IPS-18a (cell line): ENCODE data around the gene ANTXR2.

Source experiments
- H3K27ac ChIP-seq: one replicate; pipeline ENCODE4 v1.5.1; 2013; ENCODE audit warnings: low read length
- H3K27me3 ChIP-seq: one replicate; pipeline ENCODE4 v1.6.1; 2013; ENCODE audit warnings: mild to moderate bottlenecking, low read length; ENCODE audit not compliant: control insufficient read depth, insufficient read depth
- H3K36me3 ChIP-seq: one replicate; pipeline ENCODE4 v1.6.1; 2013; ENCODE audit warnings: low read depth, low read length; ENCODE audit not compliant: control insufficient read depth
- H3K4me1 ChIP-seq: one replicate; pipeline ENCODE4 v1.6.1; 2013; ENCODE audit warnings: low read depth, low read length; ENCODE audit not compliant: control insufficient read depth
- H3K4me3 ChIP-seq: one replicate; pipeline ENCODE4 v1.5.1; 2013; ENCODE audit warnings: low read length
- H3K9ac ChIP-seq: one replicate; pipeline ENCODE4 v1.6.1; 2013; ENCODE audit warnings: mild to moderate bottlenecking, low read length, moderate library complexity
- H3K9me3 ChIP-seq: one replicate; pipeline ENCODE4 v1.6.1; 2013; ENCODE audit warnings: low read depth, low read length; ENCODE audit not compliant: control insufficient read depth

Gene ANTXR2

GRCh38 chr4:80103629-80104028 is 30.6 kb upstream of the ANTXR2 start:
- H3K4me1 ChIP-seq: no peaks in the 10 kb centered on the region
- H3K9me3 ChIP-seq: peaks cover 4% of the 10 kb centered on the region
- H3K27me3 ChIP-seq: no peaks in the 10 kb centered on the region
- no peak overlapping the region for H3K4me3 ChIP-seq
- no peak overlapping the region for H3K9ac ChIP-seq
- H3K27ac ChIP-seq: no peak overlapping the region
- H3K36me3 ChIP-seq: no peaks in the 10 kb centered on the region

- Histone ChIP-seq H3K27me3 (no peaks in the 10 kb centered on the region), H3K4me1 (no peaks in the 10 kb centered on the region), H3K36me3 (no peaks in the 10 kb centered on the region), H3K27ac (no peak overlapping the region), H3K9ac (no peak overlapping the region), H3K9me3 (peaks cover 4% of the 10 kb centered on the region), H3K4me3 (no peak overlapping the region)
These were observed 28.7 kb upstream of the ANTXR2 start for GRCh38 chr4:80101792-80102116.

- Histone ChIP-seq H3K9me3 (peaks cover 1% of the 10 kb centered on the region), H3K27me3 (no peaks in the 10 kb centered on the region), H3K4me3 (no peak overlapping the region), H3K36me3 (no peaks in the 10 kb centered on the region), H3K4me1 (no peaks in the 10 kb centered on the region), H3K27ac (no peak overlapping the region), H3K9ac (no peak overlapping the region)
These were observed 28.2 kb upstream of the ANTXR2 start for GRCh38 chr4:80101071-80101791.

- no peaks in the 10 kb centered on the region for H3K36me3 ChIP-seq
- no peaks in the 10 kb centered on the region for H3K27me3 ChIP-seq
- H3K9ac ChIP-seq: no peak overlapping the region
These were observed 26.6 kb upstream of the ANTXR2 start for GRCh38 chr4:80099671-80100070.

GRCh38 chr4:80098635-80099034 is 25.6 kb upstream of the ANTXR2 start:
- no peaks in the 10 kb centered on the region for H3K4me1 ChIP-seq
- no peak overlapping the region for H3K9ac ChIP-seq
- H3K36me3 ChIP-seq: no peaks in the 10 kb centered on the region
- no peaks in the 10 kb centered on the region for H3K27me3 ChIP-seq
- H3K27ac ChIP-seq: no peak overlapping the region
- H3K4me3 ChIP-seq: no peak overlapping the region
- no peaks in the 10 kb centered on the region for H3K9me3 ChIP-seq

More at GRCh38 chr4:80099671-80100070, 26.6 kb upstream of the ANTXR2 start:
- no peak overlapping the region for H3K27ac ChIP-seq
- no peaks in the 10 kb centered on the region for H3K4me1 ChIP-seq
- H3K4me3 ChIP-seq: no peak overlapping the region
- no peaks in the 10 kb centered on the region for H3K9me3 ChIP-seq

GRCh38 chr4:80097400-80098177 is 24.6 kb upstream of the ANTXR2 start:
- H3K9ac ChIP-seq: no peak overlapping the region
- H3K9me3 ChIP-seq: no peaks in the 10 kb centered on the region
- H3K27me3 ChIP-seq: no peaks in the 10 kb centered on the region
- H3K4me3 ChIP-seq: no peak overlapping the region
- H3K36me3 ChIP-seq: no peaks in the 10 kb centered on the region
- H3K27ac ChIP-seq: no peak overlapping the region
- no peaks in the 10 kb centered on the region for H3K4me1 ChIP-seq

GRCh38 chr4:80096175-80096850 is 23.3 kb upstream of the ANTXR2 start:
- Histone ChIP-seq H3K4me1 (no peaks in the 10 kb centered on the region), H3K9me3 (no peaks in the 10 kb centered on the region), H3K36me3 (no peaks in the 10 kb centered on the region), H3K27ac (no peak overlapping the region), H3K9ac (no peak overlapping the region), H3K27me3 (no peaks in the 10 kb centered on the region), H3K4me3 (no peak overlapping the region)

GRCh38 chr4:80094191-80094590 is 21.2 kb upstream of the ANTXR2 start:
- Histone ChIP-seq H3K36me3 (no peaks in the 10 kb centered on the region), H3K9me3 (no peaks in the 10 kb centered on the region), H3K9ac (no peak overlapping the region), H3K27ac (no peak overlapping the region), H3K27me3 (no peaks in the 10 kb centered on the region), H3K4me1 (no peaks in the 10 kb centered on the region), H3K4me3 (no peak overlapping the region)

- no peak overlapping the region for H3K9ac ChIP-seq
- no peak overlapping the region for H3K27ac ChIP-seq
- no peak overlapping the region for H3K4me3 ChIP-seq
- no peaks in the 10 kb centered on the region for H3K36me3 ChIP-seq
- no peaks in the 10 kb centered on the region for H3K4me1 ChIP-seq
- H3K9me3 ChIP-seq: no peaks in the 10 kb centered on the region
- no peaks in the 10 kb centered on the region for H3K27me3 ChIP-seq
These were observed 20.5 kb upstream of the ANTXR2 start for GRCh38 chr4:80093563-80093962.

GRCh38 chr4:80092847-80093246 is 19.8 kb upstream of the ANTXR2 start:
- Histone ChIP-seq H3K27ac (no peak overlapping the region), H3K27me3 (no peaks in the 10 kb centered on the region), H3K36me3 (no peaks in the 10 kb centered on the region), H3K4me1 (no peaks in the 10 kb centered on the region), H3K9me3 (no peaks in the 10 kb centered on the region), H3K9ac (no peak overlapping the region), H3K4me3 (no peak overlapping the region)

GRCh38 chr4:80092088-80092487 is 19.1 kb upstream of the ANTXR2 start:
- Histone ChIP-seq H3K4me3 (no peak overlapping the region), H3K27me3 (no peaks in the 10 kb centered on the region), H3K27ac (no peak overlapping the region), H3K36me3 (no peaks in the 10 kb centered on the region), H3K9ac (no peak overlapping the region), H3K4me1 (no peaks in the 10 kb centered on the region), H3K9me3 (no peaks in the 10 kb centered on the region)
